ENCODE measurements around the gene OGDH. TPM values are rescaled to one million over a fixed set of nuclear protein-coding genes. Genes with fewer than 3 reads are reported as not detected.

Gene OGDH
- total and polyA plus RNA-seq, 2 experiments from 2014 or later, result 13.5 to 76.9 TPM

DNA sequence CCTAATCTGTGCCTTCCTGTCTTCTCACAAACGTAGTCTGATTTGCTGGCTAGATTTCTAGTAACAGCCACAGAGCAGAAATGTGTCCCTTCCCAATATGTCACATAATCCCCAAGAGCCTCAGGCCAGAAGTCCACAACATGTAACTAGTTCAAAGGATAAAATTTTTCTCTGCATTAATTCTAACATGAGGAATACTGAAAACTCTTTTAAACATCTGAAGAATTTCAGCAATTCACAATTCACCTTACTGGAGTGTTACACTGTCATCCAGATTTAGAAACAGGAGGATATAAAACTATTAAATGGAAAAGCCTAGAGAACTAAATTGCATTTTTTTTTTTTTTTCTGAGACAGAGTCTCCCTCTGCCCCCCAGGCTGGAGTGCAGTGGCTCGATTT lies 30.2 kb upstream of the OGDH start:
- no peak for ATAC-seq
- H3K4me1 ChIP-seq (ENCODE audit: insufficient read depth), result peaks cover 19% of the 10 kb centered on the region
- H3K9me2 ChIP-seq (ENCODE audit: insufficient read depth), result no peaks in the 10 kb centered on the region
- H3F3A ChIP-seq (replicated peaks; ENCODE audit: low read depth), result peaks cover 10% of the 10 kb centered on the region
- H3K36me3 Mint-ChIP-seq (ENCODE audit: low read depth), result peaks cover 65% of the 10 kb centered on the region
- H3K27ac ChIP-seq (ENCODE audit: low read depth), result no peak overlapping the region
- no peak overlapping the region for H3K27ac Mint-ChIP-seq
- peaks cover 12% of the 10 kb centered on the region for H3K27me3 Mint-ChIP-seq (ENCODE audit: insufficient read depth, low read depth, poor library complexity)
- H4K20me1 ChIP-seq (replicated peaks; ENCODE audit: insufficient read depth), result peaks cover 5% of the 10 kb centered on the region
- H3K4me2 ChIP-seq, result no peak overlapping the region
- H3K36me3 ChIP-seq (ENCODE audit: insufficient read depth), result peaks cover 35% of the 10 kb centered on the region
- TF ChIP-seq, protein P1, sequence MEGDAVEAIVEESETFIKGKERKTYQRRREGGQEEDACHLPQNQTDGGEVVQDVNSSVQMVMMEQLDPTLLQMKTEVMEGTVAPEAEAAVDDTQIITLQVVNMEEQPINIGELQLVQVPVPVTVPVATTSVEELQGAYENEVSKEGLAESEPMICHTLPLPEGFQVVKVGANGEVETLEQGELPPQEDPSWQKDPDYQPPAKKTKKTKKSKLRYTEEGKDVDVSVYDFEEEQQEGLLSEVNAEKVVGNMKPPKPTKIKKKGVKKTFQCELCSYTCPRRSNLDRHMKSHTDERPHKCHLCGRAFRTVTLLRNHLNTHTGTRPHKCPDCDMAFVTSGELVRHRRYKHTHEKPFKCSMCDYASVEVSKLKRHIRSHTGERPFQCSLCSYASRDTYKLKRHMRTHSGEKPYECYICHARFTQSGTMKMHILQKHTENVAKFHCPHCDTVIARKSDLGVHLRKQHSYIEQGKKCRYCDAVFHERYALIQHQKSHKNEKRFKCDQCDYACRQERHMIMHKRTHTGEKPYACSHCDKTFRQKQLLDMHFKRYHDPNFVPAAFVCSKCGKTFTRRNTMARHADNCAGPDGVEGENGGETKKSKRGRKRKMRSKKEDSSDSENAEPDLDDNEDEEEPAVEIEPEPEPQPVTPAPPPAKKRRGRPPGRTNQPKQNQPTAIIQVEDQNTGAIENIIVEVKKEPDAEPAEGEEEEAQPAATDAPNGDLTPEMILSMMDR (conservative IDR thresholded peaks at IDR 0.05; ENCODE audit: low read depth in 2 of 2), result no peak
- TF ChIP-seq ZNF331 (CRISPR knock-in tag; IDR thresholded peaks at IDR 0.05; ENCODE audit: low read depth) (no peak), CREB1 (CRISPR knock-in tag; IDR thresholded peaks at IDR 0.05; ENCODE audit: low read depth) (no peak), JUNB (IDR thresholded peaks at IDR 0.05; ENCODE audit: unreplicated experiment) (no peak), ZNF114 (CRISPR knock-in tag; IDR thresholded peaks at IDR 0.05) (no peak)
- TF ChIP-seq, protein P2, sequence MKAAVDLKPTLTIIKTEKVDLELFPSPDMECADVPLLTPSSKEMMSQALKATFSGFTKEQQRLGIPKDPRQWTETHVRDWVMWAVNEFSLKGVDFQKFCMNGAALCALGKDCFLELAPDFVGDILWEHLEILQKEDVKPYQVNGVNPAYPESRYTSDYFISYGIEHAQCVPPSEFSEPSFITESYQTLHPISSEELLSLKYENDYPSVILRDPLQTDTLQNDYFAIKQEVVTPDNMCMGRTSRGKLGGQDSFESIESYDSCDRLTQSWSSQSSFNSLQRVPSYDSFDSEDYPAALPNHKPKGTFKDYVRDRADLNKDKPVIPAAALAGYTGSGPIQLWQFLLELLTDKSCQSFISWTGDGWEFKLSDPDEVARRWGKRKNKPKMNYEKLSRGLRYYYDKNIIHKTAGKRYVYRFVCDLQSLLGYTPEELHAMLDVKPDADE (IDR thresholded peaks at IDR 0.05), result no peak
- TF ChIP-seq, protein P3, sequence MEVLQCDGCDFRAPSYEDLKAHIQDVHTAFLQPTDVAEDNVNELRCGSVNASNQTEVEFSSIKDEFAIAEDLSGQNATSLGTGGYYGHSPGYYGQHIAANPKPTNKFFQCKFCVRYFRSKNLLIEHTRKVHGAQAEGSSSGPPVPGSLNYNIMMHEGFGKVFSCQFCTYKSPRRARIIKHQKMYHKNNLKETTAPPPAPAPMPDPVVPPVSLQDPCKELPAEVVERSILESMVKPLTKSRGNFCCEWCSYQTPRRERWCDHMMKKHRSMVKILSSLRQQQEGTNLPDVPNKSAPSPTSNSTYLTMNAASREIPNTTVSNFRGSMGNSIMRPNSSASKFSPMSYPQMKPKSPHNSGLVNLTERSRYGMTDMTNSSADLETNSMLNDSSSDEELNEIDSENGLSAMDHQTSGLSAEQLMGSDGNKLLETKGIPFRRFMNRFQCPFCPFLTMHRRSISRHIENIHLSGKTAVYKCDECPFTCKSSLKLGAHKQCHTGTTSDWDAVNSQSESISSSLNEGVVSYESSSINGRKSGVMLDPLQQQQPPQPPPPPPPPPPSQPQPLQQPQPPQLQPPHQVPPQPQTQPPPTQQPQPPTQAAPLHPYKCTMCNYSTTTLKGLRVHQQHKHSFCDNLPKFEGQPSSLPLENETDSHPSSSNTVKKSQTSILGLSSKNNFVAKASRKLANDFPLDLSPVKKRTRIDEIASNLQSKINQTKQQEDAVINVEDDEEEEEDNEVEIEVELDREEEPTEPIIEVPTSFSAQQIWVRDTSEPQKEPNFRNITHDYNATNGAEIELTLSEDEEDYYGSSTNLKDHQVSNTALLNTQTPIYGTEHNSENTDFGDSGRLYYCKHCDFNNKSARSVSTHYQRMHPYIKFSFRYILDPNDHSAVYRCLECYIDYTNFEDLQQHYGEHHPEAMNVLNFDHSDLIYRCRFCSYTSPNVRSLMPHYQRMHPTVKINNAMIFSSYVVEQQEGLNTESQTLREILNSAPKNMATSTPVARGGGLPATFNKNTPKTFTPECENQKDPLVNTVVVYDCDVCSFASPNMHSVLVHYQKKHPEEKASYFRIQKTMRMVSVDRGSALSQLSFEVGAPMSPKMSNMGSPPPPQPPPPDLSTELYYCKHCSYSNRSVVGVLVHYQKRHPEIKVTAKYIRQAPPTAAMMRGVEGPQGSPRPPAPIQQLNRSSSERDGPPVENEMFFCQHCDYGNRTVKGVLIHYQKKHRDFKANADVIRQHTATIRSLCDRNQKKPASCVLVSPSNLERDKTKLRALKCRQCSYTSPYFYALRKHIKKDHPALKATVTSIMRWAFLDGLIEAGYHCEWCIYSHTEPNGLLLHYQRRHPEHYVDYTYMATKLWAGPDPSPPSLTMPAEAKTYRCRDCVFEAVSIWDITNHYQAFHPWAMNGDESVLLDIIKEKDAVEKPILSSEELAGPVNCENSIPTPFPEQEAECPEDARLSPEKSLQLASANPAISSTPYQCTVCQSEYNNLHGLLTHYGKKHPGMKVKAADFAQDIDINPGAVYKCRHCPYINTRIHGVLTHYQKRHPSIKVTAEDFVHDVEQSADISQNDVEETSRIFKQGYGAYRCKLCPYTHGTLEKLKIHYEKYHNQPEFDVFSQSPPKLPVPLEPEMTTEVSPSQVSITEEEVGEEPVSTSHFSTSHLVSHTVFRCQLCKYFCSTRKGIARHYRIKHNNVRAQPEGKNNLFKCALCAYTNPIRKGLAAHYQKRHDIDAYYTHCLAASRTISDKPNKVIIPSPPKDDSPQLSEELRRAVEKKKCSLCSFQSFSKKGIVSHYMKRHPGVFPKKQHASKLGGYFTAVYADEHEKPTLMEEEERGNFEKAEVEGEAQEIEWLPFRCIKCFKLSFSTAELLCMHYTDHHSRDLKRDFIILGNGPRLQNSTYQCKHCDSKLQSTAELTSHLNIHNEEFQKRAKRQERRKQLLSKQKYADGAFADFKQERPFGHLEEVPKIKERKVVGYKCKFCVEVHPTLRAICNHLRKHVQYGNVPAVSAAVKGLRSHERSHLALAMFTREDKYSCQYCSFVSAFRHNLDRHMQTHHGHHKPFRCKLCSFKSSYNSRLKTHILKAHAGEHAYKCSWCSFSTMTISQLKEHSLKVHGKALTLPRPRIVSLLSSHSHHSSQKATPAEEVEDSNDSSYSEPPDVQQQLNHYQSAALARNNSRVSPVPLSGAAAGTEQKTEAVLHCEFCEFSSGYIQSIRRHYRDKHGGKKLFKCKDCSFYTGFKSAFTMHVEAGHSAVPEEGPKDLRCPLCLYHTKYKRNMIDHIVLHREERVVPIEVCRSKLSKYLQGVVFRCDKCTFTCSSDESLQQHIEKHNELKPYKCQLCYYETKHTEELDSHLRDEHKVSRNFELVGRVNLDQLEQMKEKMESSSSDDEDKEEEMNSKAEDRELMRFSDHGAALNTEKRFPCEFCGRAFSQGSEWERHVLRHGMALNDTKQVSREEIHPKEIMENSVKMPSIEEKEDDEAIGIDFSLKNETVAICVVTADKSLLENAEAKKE (CRISPR knock-in tag; IDR thresholded peaks at IDR 0.05), result no peak
- H3K4me1 Mint-ChIP-seq, result peaks cover 25% of the 10 kb centered on the region
- peaks cover 2% of the 10 kb centered on the region; the same call in 1 of the 3 replicates for H3K9me3 Mint-ChIP-seq
- H2AFZ ChIP-seq, result no peak overlapping the region
- peaks cover 37% of the 10 kb centered on the region for H3K79me2 ChIP-seq (replicated peaks; ENCODE audit: insufficient read depth)
- DNase-seq (ENCODE audit: low spot score), result no peak
- no peak overlapping the region for H3K4me3 Mint-ChIP-seq
- H3K27me3 ChIP-seq (ENCODE audit: insufficient read depth), result no peaks in the 10 kb centered on the region
- H3K4me3 ChIP-seq, result no peak overlapping the region

Measured in GM23338 (cell line).